NCI-H2227 (cell line): ENCODE measurements around the gene TTC3.

Experiments
- DNase-seq: peaks from one replicate; lab custom pipeline; 2025; ENCODE audit not compliant: unreplicated experiment; lab: John Stamatoyannopoulos, UW

TTC3 gene

DNA sequence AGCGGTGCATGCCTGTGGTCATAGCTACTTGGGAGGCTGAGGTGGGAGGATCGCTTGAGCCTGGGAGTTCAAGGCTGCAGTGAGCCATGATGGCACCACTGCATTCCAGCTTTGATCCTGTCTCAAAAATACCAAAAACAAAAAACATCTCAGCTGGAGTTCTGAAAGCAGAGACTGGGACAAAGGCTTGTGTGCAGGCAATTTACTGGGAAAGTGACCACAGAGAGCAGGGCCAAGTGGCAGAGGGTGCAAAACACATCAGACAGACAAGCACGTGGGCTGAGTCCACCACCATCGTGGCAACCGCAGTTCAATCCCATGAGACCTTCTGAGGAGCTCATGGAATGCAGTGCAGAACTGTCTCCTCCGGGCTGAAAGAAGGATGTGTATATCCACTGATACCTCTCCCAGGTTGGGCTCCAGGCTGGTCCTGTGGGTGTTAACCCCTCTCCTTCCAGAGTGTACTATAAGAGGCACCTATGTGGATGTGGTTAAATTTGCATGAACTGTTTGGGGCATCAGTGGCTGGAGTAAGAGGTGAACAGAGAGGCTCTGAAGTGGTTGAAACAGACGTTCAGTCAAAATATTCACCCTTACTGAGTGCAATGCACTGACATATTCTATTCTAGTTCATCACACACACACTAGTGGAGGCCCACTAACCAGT, 11.0 kb upstream of the TTC3 start:
- DNase-seq = no peak

DNA sequence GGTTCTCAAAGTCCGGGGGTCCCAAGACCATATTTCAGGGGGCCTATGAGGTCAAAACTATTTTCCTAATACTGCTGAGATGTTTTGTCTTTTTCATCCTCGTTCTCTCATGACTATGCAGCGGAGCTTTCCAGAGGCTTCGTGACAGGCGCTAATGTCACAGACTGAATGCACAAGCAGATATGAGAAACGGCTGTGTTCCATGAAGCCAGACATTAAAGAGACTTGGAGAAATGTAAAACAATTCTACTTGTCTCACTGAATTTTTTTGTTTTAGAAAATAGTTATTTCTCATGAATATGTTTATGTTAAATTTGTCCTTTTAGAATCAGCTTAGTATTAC, 10.5 kb upstream of the TTC3 start:
- no peak for DNase-seq

DNA sequence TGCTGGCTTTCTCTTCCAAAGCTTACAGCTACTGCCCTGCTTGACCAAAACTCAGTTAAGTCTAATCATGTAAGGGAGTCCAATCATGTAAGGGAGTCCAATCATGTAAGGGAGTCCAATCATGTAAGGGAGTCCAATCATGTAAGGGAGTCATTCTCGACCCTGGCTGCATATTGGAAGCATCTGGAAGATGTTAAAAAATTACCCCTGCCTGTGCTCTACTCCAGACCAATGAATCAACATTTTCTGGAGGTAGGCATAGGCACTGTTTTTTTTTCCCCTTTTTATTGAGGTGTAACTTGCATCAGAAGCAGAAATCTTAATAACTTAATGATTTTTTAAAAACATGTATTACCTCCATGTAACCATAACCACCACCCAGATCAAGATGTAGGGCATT, 9.6 kb upstream of the TTC3 start:
- no peak for DNase-seq

DNA sequence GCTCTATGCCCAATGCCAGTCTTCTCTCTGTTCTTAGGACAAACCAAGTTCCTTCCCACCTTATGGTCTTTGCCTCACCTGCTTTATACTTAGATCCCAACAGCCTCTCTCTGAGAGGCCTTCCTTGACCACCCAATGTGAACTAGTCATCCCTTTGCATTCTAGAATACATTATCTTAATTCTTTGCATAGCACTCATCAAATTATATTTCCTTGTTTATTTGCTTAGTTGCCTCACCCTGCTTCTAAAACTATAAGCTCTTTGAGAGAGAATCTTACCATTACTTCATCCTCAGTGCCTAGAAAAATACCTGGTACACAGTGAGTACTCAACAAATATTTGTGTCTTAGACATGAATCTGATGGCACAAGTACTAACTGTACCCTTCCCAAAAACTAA, 8.2 kb upstream of the TTC3 start:
- DNase-seq = no peak

DNA sequence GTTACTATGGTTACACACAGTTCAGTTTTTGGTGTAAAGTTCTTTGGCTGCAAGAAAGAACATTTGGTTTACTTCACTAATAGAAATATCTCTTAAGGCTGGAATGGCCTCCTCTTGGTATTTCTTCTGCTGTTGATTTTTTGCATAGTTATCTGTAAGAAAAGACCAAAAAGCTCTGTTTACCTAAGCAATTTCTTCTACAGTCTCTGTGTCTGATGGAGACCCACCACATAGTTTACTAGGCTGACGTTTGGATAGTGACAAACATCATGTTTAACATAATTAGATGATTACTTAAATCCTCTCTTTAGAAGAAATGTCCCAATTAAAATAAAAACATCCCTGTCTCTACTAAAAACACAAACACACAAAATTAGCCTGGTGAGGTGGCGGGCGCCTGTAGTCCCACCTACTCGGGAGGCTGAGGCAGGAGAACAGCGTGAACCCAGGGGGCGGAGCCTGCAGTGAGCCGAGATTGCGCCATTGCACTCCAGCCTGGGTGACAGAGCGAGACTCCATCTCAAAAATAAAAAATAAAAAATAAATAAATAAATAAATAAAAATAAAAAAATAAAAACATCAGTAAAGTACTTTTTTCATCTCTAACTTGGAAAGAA, 7.4 kb upstream of the TTC3 start:
- no peak for DNase-seq

DNA sequence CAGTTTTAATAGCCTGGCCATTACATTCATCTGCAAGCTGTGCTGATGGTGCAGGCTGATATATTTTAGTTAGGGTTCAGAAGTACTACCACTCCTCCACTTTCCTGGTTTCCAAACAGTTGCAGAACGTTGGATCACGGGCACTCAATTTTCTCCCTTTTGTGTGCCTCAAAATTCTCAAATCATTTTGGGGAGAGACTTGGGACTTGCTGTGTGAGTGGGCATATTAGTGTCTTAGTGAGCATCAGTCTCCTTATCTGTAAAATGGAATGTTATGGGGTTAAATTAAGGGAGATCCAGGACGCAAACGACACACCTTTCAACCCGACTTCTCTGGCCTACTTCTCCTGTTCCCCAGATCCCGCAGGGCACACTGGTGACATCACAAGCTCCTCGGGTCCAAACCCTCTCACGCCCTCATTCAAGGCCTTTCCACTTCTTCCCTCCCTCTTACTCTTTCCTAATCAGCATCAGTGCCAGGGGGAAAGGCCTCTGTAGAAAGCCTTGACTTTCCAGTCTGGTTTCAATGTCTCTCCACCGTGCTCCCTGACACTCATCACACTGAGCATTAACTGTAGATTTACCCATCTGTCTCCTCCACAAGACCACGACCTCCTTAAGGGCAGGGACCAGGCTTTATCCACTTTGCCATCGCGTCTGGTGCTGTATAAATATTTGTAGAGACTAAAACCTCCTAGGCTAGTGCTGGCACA, 1.3 kb upstream of the TTC3 start:
- peak; percentile 53 for DNase-seq

DNA sequence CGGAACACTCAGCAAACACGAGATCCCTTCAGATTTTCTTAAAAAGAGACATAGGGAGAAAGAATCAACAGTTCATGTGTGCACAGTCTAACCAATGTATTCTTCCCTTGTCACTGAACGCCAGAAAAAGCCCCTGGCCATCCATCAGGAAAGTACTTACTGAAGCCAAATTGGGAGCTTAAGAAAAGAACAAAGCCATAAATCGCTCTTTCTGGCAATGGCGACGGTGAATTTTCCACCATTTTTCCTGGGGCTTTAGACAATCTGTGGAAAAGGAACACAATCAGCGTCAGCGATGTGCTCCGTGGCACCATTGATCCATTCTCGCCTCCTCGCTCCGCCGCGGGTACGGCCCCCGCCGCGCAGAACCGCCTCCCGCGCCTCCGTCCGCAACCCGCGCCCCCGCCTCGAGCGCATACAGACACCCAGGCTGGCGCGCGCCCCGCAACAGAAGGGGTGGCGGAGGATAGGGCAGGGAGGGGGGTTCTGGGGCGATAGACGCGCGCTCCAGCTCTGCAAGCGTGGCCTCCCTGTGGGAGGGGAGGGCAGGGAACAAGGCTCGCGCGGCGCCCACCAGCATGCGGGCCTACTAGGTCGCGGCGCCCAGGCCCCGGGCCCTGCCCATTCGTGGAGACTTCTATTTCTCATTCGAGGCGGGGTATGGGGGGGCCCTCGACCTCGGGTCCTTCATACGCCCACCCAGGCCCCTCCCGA, 623 bp upstream of the TTC3 start:
- peak; percentile 95 for DNase-seq

DNA sequence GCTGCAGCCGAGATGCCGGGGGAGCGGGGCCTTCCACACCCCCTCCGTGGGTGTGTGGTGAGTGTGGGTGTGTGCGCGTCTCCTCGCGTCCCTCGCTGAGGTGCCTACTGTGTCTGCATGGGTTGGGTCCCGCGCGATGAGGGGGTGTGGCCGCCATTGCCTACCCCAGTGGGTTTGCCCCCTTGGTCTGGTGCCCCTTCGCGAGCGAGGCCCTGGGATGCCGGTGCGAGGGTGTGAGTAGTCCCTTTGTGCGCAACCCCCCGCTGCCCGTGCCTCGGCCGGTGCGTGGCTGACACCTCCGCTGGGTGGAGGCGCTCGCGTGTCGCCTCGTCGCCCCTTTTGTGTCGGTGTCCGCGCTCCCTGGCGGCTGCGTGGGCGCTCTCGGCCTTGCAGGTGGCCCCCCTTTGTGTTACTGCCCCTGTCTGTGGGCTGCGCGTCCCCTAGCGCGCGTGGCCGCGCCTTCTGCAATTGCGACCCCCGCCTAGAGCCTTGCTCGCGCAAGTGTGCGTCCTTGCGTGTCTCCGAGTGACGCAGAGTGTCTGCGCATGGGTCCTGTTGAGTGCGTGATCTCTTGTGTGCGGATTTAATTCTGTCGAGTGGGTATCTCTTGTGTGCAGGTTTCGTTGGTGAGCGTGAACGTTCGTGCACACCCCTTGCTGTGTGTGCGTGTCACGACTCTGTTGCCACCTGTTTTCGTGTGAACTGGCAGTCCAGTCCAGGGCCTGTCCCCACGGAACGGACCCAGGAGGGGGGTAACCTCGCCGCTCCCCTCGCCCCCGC, 553 bp downstream of the TTC3 start:
- DNase-seq = peak; percentile 70

DNA sequence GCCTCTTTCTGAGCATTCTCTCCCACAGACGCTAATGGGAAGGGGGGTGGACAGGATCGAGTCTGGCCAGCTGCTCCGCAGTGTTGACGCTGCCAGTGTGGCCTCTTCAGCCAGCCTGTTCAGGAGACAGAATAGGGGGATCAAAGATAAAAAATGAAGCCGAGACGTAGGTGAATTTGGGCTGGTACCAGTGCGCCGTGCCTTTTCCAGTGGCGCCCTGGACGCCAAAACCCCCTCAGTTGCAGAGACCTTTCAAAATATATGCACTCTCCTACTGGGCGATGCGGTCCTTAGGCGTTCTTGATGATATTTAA, 1.1 kb downstream of the TTC3 start:
- peak; percentile 57 for DNase-seq

DNA sequence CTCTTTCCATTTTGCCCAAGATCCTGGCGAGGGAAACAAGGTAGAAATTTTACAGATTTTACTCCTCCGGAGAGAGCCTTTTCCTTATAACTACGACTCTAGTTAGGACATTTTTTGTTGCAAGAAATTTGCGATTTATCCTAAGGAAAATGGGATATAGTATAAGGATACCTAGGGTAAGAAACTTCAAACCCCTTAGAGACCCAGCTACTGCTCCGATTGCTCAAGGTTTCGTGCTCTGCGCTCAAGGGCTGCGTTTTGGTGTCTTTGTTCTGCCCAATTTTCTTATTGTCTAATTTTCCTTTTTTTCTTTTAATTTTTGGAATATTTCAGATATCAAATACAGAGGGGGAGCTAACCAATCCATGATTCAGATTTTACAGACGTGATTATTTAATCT, 1.5 kb downstream of the TTC3 start:
- DNase-seq = no peak

DNA sequence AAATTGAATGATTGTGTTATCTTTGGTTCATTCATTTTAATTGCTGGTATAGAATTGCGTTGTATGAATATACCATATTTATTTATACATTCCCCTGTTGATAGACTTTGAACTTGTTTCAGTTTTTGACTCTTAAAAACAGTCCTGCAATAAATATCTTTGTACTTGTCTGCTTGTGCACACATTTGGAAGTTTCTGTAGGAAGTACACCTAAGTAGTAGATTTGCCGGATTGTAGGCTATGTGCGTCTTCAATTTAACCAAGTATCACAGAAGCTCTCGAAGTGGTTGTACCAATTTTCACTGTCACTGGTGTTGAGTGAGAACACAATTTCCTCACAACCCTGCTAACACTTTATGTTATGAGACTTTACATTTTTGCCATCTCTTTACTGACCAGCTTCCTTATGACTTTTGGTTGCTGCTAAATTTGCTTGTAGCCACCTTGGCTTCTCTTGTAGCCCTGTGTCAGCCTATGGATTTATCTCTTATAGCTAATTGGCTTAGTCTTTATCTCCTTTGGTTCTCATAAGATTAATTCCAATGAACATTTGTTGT, 2.2 kb downstream of the TTC3 start:
- no peak for DNase-seq

DNA sequence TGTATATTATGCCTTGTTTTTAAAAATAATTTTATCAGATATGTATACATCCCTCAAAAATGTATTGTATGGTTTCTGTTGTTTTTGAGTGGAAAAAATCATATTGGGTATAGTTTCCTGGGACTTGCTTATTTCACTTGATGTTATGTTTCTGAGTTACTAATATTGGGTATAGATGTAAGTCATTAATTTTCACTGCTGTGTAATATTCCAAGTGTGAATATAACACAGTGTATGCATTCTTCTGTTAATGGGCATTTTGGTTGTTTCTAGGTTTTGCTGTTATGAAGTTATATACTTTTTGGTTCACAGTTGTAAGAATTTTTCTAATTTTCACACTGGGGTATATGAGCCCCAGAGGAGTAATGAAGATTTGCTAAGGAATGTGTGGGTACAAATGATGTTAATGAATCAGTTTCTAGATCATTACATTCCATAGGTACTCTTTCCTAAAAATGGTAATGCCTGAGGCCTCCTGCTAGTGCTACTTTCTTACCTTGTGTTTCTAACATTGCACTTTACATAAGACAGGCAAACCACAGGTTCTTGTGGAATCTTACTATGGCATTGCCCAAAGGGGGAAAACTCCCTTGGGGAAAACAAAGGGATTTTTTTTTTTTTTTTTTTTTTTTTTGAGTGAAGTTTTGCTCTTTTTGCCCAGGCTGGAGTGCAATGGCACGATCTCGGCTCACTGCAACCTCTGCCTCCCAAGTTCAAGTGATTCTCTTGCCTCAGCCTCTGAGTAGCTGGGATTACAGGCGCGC, 3.2 kb downstream of the TTC3 start:
- DNase-seq = no peak

DNA sequence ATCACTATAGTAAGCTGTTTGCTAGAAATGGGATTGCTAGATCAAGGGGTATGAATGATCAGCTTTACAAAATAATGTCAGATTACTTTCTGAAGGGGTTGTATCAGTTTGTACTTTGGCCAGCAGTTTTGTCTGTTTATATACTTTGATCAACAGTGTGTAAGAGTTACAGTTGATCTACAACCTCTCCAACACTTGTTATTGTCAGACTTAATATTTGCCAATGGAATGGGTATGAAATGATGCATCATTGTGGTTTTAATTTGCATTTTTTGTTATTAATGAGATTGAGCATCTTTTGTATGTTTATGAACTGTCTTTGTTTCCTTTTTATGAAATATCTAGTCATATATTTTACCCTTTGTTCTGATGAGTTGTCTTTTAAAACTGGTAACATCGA, 4.3 kb downstream of the TTC3 start:
- DNase-seq = no peak

DNA sequence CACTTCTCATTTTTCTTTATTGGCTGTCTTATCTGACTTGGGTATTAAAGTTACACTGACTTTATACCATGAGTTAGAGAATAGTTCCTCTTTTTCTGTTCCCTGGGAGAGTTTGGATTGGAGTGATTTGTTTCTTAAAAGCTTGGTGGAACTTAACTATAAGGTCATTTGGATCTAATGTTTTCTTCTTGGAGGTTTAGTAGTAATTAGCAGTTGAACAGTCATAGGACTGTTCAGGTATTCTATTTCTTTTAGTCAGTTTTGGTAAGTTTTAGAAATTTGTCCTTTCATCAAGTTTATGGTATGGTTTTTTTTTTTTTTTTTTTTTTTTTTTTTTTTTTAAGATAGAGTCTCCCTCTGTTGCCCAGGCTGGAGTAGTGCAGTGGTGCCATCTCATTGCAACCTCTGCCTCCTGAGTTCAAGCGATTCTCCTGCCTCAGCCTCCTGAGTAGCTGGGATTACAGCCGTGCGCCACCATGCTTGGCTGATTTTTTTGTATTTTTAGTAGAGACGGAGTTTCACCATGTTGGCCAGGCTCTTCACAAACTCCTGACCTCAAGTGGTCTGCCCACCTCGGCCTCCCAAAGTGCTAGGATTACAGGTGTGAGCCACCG, 6.3 kb downstream of the TTC3 start:
- DNase-seq = no peak

DNA sequence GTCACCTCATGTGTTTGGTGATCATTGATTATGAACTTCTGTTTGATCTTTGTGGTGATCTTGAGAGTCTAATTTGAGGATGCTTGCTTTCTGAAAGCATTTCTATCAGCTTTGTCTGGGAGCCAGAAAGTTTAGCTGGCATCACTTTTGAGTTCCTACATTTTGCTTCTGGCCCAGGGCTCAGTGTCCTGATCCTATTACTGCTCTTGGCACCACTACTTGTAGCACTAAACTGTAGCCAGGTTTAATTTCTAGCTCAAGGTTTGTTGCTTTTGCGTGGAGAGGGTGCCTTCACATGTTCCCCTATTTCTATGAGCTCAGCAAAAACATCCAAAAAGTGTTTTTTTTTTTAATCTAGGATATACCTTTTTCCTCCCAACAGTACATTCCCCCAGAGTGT, 9.3 kb downstream of the TTC3 start:
- no peak for DNase-seq

DNA sequence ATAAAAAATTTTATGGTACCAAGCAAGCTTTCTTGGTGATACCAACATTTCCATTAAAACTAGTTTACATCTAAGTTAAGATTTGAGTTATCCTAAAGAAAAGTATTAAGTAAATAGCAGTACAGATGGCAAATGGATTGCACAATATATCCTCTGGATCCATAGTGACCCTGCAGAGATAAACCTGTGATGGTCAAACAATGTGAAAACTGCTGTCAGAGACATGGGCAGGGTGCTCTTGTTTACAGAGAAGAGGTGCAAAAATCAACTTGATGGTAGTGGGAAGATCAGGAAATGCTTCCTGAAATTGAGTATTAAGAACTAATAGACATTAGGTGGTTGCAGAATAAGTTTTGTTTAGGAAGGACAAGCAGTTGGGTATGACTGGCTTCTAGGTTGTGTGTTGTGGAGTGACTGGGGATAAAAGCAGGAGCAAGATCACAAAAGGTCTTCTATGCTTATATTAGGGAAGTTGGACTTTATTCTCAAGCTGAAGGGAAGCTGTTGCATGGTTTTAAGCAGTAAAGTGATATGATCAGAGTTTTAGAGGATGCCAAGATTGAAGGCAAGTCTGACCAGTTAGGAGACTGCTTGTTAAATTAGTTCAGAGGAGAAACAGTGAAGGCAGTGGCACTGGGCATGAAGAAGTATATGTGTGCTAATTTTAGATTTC, 9.9 kb downstream of the TTC3 start:
- DNase-seq = no peak

DNA sequence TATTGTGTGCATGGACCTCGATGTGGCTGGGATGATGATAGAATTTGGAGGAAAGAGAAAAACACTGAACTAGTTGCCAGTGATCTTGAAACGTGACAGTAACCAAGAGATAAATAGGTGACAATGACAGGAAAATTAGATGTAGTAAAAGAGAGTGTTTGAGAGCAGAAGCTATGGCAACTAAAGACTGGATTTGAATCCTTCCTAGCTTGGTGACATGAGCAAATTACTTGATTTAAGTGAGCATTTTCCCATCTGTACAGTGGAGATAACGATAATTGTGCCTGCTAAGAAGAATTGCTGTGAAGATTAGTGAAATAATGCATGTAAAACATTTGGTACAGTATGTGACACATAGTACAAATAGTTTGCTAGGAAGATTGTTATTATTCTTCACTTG, 12.7 kb downstream of the TTC3 start:
- no peak for DNase-seq

DNA sequence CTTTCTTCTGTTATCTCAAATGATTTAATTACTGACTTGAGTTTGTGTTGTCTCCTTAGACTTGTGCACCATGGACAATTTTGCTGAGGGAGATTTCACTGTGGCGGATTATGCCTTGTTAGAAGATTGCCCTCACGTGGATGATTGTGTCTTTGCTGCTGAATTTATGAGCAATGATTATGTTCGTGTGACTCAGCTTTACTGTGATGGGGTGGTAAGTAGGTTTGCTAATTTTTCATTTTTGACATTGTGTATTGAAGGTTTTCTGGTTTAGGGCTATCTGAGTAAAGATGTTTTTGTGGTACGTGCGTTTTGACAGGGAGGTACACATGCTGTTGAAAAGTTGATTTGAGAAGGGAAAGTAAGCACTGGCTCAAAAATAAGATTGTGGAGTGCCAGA, 14.1 kb downstream of the TTC3 start:
- peak; percentile 54 for DNase-seq

DNA sequence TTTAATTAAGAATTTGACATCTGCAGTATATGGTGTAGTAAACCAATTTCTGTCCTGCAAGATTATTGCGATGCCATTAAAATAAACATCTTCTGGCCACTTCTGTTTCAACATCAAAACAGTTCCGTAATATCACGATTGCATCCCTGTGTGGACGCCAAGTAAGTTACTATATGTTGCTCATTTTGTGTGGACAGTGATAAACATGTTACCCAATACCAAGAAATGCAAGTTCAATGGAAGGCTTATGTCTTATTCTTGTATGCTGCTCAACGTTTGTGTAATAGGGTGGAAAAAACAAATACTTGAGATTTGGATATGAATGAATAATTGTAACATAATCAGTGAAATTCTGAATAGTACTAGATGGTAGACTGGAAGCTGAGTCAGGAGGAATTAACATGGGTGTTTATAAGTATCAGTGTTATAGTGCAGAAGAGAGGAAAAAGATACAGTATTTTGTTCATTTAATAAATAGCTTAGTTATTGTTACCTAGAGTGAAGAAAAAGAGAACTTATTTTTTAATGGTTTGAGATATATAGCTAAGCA, 15.2 kb downstream of the TTC3 start:
- DNase-seq = no peak
